ENCODE results near the gene SPART. TPM values are rescaled to one million over a fixed set of nuclear protein-coding genes. Genes with fewer than 3 reads are reported as not detected.

The SPART gene
- total RNA-seq, 1 donor from 2014 or later: 70.6 TPM

GRCh38 chr13:36374063-36374462, 27.9 kb upstream of the SPART start:
- no peak overlapping the region for H3K27ac Mint-ChIP-seq (ENCODE audit: unreplicated experiment)
- peaks cover 2% of the 10 kb centered on the region for H3K9me3 Mint-ChIP-seq
- no peak overlapping the region for H3K4me3 Mint-ChIP-seq
- peaks cover 5% of the 10 kb centered on the region for H3K36me3 Mint-ChIP-seq (ENCODE audit: low read depth)
- no peak for TF ChIP-seq CTCF (conservative IDR thresholded peaks at IDR 0.05)
- no peaks in the 10 kb centered on the region for H3K27me3 Mint-ChIP-seq (ENCODE audit: low read depth)
- DNase-seq (ENCODE audit: low read depth, low spot score): no peak
- no peaks in the 10 kb centered on the region for H3K4me1 Mint-ChIP-seq

DNA sequence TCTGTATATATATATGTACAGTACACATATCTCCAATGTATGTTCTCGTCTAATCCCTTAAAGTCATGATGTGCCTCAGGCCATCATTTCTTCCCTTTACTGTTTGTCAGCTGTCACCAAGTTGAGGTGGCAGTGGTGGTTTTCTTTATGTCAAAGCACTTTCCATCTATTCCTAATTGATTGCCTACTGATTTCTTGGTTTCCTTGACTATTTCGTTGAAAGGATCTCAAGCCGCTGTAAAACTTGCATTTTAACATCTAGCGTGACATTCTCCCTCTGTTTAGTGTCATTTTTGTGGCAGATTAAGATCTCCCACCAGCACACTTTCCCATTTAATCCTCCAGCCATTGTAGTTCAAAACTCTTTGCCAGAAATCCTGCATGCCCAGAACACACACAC, 25.0 kb upstream of the SPART start:
- DNase-seq (ENCODE audit: low read depth, low spot score): no peak
- Mint-ChIP-seq H3K27ac (ENCODE audit: unreplicated experiment) (peak overlapping the region; percentile 64), H3K4me1 (no peaks in the 10 kb centered on the region), H3K9me3 (peaks cover 2% of the 10 kb centered on the region), H3K36me3 (ENCODE audit: low read depth) (peaks cover 5% of the 10 kb centered on the region), H3K27me3 (ENCODE audit: low read depth) (no peaks in the 10 kb centered on the region), H3K4me3 (no peak overlapping the region)
- TF ChIP-seq CTCF (conservative IDR thresholded peaks at IDR 0.05): no peak

DNA sequence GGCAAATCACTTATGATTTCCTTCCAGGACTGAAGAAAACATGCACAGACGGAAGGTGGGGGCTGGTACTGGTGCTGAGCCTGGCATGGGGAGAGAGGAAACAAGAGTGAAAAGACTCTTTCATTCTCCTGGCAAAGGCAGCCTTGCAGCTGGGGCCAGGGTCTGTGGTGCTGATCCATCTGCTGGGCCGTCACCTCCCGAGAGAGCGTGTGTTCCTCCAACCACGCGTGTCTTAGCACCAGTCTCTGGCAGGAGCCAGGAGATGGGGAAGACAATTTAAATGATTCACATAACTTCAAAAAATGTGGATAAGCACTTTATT, 23.9 kb upstream of the SPART start:
- no peaks in the 10 kb centered on the region for H3K4me1 Mint-ChIP-seq
- H3K9me3 Mint-ChIP-seq: peaks cover 2% of the 10 kb centered on the region
- H3K36me3 Mint-ChIP-seq (ENCODE audit: low read depth): peaks cover 5% of the 10 kb centered on the region
- H3K27me3 Mint-ChIP-seq (ENCODE audit: low read depth): no peaks in the 10 kb centered on the region
- no peak for TF ChIP-seq CTCF (conservative IDR thresholded peaks at IDR 0.05)
- H3K4me3 Mint-ChIP-seq: no peak overlapping the region
- no peak overlapping the region for H3K27ac Mint-ChIP-seq (ENCODE audit: unreplicated experiment)
- no peak for DNase-seq (ENCODE audit: low read depth, low spot score)

- H3K27me3 Mint-ChIP-seq (ENCODE audit: low read depth): no peaks in the 10 kb centered on the region
- no peaks in the 10 kb centered on the region for H3K4me1 Mint-ChIP-seq
- peaks cover 2% of the 10 kb centered on the region for H3K9me3 Mint-ChIP-seq
- H3K27ac Mint-ChIP-seq (ENCODE audit: unreplicated experiment): no peak overlapping the region
- H3K4me3 Mint-ChIP-seq: no peak overlapping the region
- H3K36me3 Mint-ChIP-seq (ENCODE audit: low read depth): peaks cover 5% of the 10 kb centered on the region
- TF ChIP-seq CTCF (conservative IDR thresholded peaks at IDR 0.05): no peak
- no peak for DNase-seq (ENCODE audit: low read depth, low spot score)
Measured at GRCh38 chr13:36369268-36370107, 23.3 kb upstream of the SPART start.

DNA sequence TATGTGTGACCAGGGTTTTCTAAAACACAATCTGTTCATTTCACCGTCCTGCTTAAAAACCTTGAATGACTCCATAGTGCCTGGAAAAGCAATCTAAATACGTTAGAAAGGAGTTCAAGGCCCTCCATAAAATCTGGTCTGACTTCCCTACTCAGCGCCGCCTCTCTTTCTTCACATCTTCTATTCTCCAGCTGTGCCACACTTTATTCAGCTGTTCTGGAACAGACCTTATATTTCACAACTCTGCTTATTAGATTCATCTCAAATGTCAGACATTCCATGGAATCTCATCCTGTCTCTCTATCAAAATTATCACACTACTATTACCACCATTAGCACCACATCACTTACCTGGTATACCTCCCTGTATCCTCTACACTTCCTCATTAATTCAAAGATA, 19.8 kb upstream of the SPART start:
- Mint-ChIP-seq H3K27ac (ENCODE audit: unreplicated experiment) (no peak overlapping the region), H3K9me3 (no peaks in the 10 kb centered on the region), H3K36me3 (ENCODE audit: low read depth) (no peaks in the 10 kb centered on the region), H3K4me1 (no peaks in the 10 kb centered on the region), H3K4me3 (no peak overlapping the region), H3K27me3 (ENCODE audit: low read depth) (no peaks in the 10 kb centered on the region)
- TF ChIP-seq CTCF (conservative IDR thresholded peaks at IDR 0.05): no peak
- no peak for DNase-seq (ENCODE audit: low read depth, low spot score)

All from neural crest cell (in vitro differentiated cells).